ENCODE data around the gene RIPOR3.
A peak's percentile ranks its signal among the peaks of the same experiment; 100 is the strongest.
"Not testable (repeated sequence)": the region's sequence is repeated elsewhere in the genome, so short reads cannot be mapped to it uniquely, and the experiment has no call there.

Gene RIPOR3

DNA sequence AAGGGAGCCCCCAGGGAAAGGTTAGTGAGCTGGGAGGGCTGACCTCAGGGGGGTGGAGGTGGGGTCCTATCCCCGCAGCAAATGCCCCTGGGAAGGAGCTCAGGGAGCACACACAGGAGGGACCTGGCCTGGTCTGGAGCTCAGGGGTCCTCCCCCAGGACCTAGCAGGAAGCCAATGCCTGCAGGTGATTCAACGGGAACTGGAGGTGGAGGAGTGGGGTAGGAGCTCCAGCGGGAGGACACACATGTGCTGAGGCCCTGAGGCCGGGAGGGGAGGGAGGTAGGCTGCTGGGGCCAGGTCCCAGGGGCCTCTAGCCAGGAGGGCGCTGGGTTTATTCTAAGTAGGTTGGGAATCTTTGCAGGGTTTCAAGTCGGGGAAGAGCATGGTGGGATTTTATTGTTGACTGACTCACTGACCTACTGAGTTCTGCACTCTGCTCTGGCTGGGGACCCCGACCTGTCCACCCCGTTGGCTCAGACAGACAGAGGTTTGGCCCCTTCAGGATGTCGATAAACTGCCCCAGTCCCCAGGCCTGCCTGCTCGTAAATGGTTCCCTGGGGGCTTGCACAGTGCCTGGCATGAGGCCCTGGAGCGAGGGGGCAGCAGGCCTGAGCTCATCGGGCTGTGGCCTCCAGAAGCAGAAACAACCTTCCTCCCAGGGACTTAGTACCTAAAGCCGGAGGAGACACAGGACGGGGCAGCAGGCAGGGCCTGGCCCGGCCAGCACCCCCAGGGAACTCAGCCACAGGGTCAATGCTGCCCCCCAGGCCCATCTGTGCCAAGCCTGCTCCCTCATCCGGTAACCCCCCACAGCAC, 62.3 kb downstream of the RIPOR3 start:
- no peak for DNase-seq

DNA sequence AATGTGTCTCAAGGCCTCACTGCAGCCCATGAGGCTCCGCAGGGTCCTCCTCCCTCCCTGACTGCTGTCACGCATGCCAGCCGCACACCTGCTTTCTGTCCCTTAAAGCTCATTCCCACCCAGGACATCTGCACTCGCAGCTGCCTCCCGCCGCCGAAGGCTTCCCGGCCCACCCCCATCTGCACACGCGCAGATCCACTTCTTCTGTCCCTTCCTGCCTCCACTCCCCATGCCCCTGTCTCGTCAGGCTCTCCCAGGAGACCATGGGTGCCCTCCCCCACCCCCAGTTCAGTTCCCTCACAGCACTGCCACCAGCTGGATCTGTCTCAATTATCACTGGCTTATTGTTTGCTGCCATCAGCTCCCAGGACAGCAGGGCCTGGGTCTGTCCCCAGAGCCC, 63.0 kb downstream of the RIPOR3 start:
- DNase-seq = no peak

DNA sequence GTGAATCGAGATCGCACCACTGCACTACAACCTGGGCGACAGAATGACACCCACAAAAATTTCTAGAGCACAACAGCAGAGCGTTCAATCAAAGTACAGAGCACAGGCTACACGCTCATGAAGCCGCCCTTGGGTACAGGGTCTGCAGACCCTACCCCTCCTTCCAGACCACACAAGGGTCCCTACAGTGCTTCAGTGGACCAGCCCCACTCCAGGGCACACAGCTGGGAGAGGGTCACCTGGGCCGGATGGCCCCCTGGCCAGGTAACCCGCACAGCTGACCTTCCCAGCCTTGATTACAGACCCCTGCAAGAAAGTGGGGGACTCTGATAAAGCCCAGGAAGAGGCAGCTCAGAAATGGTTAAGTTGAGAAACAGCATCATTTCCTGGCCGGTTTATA, 63.6 kb downstream of the RIPOR3 start:
- no peak for DNase-seq

DNA sequence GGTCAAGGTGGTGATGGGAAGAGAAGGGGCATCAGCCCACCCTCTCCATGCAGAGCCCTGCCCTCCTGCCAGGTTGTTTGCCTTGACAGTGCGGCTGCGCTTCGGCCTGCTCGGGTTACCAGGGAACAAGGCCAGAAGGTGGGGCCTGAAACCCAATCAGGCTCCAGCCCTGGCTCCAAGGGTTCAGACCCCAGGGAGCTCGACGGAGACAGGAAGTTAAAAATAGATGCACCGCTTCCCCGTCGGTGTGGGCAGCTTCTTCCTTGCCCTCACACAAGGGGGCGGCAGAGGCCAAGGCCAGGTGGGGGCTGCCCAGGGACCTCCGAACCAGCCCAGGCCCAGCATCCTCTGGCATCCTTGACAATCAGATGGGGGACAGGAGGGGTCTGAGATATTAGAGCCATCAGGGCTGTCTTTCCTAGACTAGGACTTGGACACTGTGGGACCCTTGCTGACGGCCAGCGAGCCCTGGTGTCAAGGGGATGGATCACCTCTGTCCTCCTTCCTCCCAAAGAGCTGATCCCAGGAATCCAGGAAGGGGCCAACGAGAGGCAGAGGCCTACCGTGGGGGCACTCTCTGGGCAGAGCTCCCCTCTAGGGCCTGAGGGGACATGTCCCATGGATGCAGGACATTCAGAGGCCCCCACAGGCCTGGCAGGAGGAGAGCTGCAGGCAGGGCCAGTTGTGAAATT, 65.2 kb downstream of the RIPOR3 start:
- peak; percentile 45 for DNase-seq

DNA sequence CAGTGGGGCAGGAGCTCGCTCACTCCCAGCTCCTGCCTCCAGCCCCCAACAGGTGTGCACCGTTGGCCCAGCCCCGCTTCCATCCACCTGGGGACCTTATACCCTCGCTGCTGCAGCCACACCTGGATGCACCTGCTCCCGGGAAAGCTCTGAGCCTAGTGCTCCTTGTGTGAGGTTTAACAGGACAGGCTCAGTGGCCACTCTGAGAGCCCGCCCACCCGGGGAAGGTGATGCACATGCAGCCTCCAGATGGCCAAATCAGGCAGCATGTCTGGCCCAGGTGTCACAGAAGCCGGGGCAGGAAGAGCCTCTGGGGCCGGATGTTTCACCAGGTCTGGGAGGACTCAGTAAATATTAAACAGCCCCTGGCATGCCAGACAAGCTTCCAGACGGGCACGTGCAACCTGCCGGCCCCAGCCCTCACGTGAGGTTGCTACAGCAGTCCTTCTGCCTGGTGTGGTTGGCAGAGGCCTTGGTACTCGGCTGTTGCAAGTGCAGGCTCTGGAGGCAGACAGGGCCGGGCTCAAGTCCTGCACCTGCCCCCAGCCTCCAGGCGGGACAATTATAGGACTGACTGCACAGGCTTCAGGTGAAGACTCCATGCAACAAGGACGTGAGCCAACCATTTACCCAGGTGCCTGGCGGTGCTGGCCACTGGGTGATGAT, 66.9 kb downstream of the RIPOR3 start:
- DNase-seq = no peak

DNA sequence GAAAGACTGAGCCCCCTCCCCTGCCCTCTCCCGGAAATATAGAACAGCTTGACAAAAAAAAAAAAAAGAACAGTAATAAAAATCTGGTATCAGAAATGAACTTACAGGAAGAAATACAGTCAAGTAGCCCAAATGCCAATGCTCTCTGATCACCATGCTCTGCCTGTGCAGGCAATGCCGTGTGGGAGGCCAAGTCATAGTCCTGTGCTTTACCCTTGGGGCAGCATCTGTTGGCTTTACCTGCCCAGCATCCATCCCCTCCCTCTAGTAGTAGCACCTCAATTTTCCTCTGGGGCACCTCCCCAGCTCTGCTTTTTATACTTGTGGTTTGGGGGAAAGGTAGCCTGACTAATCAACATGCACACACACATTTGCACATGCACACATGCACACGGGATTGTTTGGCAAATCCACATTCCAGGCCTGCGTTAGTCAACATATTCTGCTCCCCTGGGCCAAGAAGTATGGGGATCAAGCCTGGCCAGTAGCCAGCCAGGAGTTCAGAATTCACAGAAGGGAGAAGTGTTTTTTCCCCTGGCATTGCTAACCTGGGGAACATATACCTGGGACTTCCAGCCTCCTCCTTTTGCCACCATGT, 70.2 kb downstream of the RIPOR3 start:
- no peak for DNase-seq

DNA sequence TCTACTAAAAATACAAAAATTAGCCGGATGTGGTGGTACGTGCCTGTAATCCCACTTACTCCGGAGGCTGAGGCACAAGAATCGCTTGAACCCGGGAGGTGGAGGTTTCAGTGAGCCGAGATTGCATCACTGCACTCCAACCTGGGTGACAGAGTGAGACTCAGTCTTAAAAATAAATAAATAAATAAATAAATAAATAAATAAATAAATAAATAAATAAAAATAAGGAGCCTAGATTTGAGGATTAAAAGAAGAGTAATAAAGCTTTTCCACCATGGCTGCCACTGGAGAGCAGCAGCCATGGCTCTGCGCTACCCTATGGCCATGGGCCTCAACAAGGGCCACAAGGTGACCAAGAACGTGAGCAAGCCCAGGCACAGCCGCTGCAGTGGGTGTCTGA, 70.9 kb downstream of the RIPOR3 start:
- DNase-seq = not testable (repeated sequence)

DNA sequence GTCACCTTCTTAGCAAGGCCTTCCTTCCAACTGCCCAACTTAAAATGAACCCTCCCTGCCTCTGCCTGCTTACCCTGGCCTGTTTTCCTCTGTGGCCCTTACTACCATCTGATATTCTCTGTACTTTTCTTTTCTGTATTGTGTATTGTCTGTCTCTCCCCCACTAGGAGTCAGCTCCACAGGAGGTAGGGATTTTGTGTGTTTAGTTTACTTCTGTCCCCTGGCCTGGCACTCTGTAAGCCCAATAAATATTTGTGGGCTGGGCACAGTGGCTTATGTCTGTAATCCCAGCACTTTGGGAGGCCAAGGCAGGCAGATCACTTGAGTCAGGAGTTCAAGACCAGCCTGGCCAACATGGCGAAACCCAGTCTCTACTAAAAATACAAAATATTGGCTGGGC, 72.8 kb downstream of the RIPOR3 start:
- no peak for DNase-seq

DNA sequence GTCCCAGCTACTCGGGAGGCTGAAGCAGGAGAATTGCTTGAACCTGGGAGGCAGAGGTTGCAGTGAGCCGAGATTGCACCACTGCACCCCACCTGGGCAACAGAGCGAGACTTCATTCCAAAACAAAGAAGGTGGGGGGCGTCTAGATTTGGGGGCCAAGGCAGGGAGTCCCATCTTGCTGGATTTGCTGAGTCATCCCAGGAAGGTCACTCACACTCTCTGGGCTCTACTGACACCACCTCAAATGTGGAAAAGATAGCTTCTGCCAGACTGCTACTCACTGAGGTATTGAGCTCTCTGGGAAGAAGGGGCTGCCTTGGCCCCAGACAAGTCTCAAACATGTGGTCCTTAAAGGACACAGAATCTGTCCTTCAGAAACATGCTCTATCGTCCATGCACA, 74.3 kb downstream of the RIPOR3 start:
- DNase-seq = no peak

DNA sequence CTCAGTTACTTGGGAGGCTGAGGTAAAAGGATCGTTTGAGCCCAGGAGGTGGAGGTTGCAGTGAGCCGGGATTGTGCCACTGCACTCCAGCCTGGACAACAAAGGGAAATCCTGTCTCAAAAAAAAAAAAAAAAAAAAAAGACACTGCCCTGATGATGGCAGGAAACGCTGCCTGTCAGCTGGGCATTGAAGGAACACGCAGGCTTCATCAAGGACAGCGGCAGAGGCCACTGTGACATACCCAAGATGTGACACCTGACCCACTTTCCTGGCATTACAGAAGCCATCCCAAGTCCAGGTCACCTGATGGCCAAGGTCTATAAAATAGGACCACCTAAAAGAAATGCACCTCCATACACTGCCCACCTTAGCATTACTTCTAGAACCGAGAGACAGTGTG, 75.9 kb downstream of the RIPOR3 start:
- DNase-seq = no peak

DNA sequence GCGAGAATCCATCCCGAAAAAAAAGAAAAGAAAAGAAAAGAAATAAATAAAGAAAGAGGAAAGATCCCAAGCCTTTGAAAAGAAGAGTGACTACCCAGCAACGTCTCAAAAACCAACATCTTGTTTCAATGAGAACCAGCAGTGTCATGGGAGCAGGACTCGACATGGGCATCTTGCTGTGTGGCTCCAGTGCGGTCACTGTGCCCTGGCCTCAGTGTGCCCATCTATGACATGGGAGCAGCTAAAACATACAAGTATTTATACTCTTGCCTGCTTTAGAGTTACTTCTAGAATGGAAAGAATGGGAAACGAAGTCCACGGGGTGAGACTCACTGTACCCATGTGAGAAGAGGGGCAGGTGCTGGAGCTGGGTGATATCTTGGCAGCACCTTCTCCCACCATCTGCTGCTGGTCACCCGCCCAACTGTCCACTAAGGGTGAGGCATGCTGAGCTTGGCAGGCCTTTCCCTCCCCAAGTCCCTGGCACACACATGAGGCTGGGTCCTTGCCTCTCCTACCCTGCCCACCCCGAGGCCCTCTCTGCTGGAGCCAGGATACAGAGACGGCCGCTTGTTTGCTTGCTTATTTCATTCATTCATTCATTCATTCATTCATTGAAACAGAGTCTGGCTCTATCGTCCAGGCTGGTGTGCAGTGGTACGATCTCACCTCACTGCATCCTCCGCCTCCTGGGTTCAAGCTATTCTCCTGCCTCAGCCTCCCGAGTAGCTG, 77.7 kb downstream of the RIPOR3 start:
- no peak for DNase-seq

DNA sequence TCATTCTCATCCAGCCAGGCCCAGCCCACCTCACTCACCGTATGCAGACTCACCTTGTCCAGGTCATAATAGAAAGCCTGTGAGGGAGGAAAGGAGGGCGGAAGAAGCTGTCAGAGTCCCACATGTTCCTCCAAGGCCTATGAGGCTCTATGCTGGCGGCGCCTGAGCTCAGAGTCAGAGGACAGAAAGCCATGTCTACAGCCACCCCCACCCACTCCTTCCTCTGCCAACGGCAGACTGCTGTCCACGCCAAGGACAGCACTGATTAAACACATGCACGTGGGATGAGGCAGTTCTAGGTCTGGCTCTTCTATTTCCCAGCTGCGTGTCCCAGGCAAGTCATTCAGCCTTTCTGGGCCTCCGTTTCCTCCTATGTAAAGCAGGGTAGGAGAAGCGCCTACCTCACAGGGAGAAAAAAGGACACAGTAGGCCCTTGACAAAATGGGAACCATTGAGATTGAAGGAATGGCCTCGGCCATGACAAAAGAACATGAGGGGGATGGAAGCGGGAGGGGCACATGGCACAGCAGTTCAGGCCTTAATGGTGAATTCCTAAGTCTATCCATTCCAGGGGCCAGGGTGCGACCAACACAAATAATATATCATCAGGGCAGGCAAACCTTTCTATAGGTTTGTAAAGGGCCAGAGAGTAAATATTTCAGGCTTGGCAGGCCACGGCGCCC, 80.1 kb downstream of the RIPOR3 start:
- no peak for DNase-seq

DNA sequence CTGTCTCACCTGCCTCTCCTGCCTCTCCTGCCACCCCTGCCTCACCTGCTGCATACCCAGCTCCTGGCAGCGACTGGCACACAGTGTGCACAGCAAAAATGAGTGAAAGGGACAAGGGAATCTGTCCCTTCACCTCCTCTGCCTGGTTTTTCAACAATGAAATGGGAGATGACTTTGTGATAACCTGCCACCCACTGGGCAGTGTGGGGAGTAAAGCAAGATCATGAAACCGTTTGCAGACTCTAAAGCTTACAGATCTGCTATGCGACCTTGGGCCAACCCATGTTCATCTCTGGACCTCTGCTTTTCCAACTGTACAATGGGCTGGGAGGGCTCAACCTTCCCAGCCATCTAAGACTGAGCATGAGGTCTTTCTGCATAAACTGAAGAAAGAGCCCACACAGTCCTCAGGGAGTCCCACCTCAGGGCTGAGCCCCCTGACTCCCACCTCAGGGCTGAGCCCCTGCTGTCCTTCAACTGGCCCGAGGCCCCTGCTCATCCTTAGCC, 81.1 kb downstream of the RIPOR3 start:
- peak; percentile 6 for DNase-seq

DNA sequence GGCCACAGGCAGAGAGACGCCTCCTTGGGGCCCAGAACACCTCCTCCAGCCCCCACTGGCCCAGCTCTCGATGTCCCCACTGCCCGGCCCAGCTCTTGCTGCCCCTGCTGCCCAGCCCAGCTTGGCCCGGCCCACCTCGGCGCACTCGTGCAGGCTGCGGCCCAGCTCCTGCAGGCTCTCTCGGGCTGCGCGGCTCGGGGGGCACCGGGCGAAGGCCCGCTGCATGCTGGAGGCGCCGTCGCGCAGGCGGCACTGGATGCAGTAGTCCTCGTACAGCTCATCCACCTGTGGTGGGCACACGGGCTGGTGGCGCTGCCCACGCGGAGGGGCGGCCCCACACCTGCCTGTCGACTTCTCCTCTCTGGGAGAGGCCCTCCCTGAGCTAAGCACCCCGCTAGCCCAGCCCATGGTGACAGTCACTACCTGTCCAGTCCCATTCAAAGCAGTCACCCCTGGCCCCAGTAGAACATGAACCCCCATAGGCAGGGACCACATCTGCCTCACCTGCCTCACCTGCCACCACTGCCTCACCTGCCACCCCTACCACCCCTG, 81.8 kb downstream of the RIPOR3 start:
- DNase-seq = no peak

DNA sequence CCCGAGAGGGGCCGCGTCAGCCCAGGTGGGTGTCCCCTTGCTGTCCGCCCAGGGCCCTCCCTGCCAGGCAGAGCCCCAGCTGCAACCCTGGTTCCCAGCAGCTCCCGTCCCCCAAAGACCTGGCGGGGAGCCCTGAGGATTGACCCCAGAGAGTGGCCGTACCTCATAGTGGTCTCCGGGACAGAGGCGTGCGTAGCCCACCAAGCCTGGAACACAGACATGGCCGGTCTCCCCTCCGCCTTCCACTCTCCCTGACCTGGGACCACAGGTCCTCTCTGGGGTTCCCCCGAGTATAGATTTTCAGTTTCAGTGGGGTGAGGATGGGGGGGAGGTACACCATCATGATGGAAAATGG, 82.6 kb downstream of the RIPOR3 start:
- no peak for DNase-seq

DNA sequence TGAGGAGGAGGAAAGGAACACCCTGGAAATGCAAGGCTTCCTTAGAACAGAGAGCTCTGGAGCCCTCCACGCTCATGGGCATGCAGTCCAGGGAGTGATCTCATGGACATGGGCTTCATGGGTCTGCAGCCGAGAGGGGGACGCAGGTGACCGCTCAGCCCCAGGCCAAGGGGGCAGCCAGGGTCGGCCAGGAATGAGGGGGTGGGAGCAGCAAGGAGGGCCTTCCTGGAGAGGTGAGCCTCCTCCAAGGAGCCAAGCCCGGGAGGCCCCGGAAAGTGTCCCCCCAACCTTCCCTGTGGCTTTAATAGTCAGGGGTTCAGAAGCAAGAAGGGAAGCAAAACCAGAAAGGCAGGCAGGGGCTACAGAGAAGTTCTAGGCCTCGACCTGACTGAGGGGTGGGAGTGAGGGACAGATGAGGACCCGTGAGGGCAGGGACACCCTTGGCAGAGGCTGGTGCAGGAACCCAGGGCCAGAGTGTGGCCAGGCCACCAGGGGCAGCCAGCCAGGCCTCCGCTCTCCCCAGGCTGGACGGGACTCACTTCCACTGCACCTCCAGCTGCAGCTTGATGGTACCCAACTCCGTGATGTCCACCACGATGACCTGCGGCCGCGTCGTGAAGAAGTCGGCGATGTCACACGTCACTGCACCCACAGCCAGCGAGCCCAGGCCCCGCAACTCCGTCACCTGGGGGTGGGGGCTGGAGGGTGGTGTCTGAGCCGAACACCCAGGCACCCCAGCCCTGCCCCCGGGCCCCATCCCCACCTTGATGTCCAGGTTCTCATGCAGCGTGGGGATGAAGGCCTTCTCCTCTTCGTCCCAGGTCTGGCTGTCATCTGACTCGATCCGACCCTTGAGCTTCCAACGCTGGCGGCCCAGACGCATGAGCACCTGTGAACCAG, 83.2 kb downstream of the RIPOR3 start:
- no peak for DNase-seq

DNA sequence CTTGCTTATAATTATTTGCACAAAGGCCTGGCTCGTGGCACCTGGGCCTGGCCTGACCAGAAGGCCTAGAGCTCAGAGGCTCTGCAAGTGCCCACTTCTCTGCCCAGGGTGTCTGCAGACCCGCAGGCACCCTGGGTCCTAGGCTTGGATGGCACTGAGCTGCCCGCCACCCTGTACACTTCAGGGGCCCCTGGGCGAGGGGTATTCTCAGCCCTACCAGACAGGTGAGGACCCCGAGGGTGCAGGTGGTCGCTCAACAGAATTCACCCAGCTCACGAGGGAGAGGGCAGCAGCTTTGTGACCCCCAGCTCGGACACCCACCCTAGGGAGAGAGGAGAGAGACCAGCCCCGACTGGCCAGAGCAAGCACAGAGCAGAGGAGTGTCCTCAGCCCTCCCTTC, 83.9 kb downstream of the RIPOR3 start:
- no peak for DNase-seq

DNA sequence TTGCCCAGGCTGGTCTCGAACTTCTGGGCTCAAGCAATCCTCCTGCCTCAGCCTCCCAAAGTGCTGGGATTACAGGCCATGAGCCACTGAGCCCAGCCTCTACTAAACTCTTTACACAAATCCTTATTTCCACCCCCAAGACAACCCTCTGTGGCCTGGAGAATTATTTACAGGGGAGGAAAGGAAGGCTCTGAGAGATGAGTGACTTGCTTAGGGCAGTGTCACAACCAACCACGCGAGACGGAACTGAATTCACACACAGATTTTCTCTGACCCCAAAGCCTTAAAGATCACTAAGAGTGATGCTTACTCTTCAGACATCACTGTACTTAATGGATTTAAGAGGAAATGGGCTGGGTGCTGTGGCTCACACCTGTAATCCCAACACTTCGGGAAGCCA, 86.2 kb downstream of the RIPOR3 start:
- DNase-seq = no peak

DNA sequence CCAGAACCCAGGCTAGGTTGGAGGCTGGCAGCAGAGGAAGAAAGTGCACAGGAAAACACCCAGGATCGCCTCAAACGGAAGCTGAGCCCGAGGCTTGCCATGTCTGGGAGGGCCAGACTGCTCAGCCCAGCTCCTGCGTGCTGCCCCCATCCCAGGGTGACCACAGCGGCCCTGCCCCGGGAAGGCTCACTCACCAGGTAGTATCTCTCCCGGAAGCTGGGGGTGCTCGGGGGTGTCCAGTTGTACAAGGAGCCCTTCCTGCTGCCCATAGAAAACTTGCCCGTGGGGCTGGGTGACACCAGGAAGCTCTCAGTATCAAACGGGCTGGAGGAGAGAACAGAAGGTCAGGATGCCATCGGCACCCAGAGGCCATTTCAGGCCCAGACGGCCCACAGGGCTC, 86.9 kb downstream of the RIPOR3 start:
- no peak for DNase-seq

DNA sequence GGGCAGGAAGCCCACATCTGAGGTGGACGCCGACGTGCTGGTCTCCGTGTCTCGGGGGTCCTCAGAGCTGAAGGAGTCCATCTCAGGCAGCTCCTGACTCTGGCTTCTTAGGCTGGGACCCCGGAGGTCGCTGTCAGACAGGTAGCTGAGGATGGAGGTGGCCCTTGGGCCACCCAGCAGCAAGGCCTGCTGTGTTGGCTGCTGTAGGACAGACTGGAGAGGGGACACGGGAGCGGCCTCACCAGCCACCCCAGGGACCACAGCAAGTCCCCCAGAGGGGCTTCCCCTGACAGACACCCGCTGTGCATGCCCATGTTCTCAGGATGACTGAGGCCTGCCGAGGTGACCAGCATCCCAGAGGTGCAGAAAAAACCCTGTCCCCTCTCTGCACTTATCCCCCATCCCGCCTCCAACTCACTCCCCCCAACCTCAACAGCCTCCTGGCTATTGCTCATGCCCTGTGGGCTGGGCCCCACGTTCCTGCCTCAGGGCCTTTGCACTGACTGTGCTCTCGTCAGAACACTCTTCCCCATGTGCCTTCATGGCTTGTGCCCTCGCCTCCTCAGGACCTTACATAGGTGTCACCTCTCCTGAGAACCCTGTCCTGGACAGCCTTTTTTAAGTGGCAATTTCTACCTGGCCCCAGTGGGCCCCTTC, 88.8 kb downstream of the RIPOR3 start:
- no peak for DNase-seq

Data from OCI-M1 (cell line).